ENCODE measurements around the gene CLPSL2.

Gene CLPSL2

GRCh38 chr6:35759426-35759825 lies 17.0 kb upstream of the CLPSL2 start:
- no peak overlapping the region for H3K27ac ChIP-seq
- TF ChIP-seq ZFX (IDR thresholded peaks at IDR 0.05; ENCODE audit: borderline replicate concordance) (no peak), CTCF (IDR thresholded peaks at IDR 0.05) (no peak)

- no peak overlapping the region for H3K27ac ChIP-seq
- TF ChIP-seq ZFX (IDR thresholded peaks at IDR 0.05; ENCODE audit: borderline replicate concordance) = no peak
- TF ChIP-seq CTCF (IDR thresholded peaks at IDR 0.05) = no peak
Measured at GRCh38 chr6:35765739-35766138, 10.7 kb upstream of the CLPSL2 start.

GRCh38 chr6:35769211-35769610 lies 7.2 kb upstream of the CLPSL2 start:
- no peak overlapping the region for H3K27ac ChIP-seq
- TF ChIP-seq CTCF (IDR thresholded peaks at IDR 0.05) (no peak), ZFX (IDR thresholded peaks at IDR 0.05; ENCODE audit: borderline replicate concordance) (no peak)

GRCh38 chr6:35771343-35771627 lies 5.1 kb upstream of the CLPSL2 start:
- no peak overlapping the region for H3K27ac ChIP-seq
- TF ChIP-seq ZFX (IDR thresholded peaks at IDR 0.05; ENCODE audit: borderline replicate concordance) = no peak
- no peak for TF ChIP-seq CTCF (IDR thresholded peaks at IDR 0.05)

- TF ChIP-seq CTCF (IDR thresholded peaks at IDR 0.05) (no peak), ZFX (IDR thresholded peaks at IDR 0.05; ENCODE audit: borderline replicate concordance) (no peak)
- H3K27ac ChIP-seq = no peak overlapping the region
Measured at GRCh38 chr6:35774116-35774794, 2.1 kb upstream of the CLPSL2 start.

GRCh38 chr6:35775031-35775430 lies 1.4 kb upstream of the CLPSL2 start:
- TF ChIP-seq CTCF (IDR thresholded peaks at IDR 0.05) (no peak), ZFX (IDR thresholded peaks at IDR 0.05; ENCODE audit: borderline replicate concordance) (no peak)

GRCh38 chr6:35777356-35778102 lies 1.1 kb downstream of the CLPSL2 start:
- TF ChIP-seq ZFX (IDR thresholded peaks at IDR 0.05; ENCODE audit: borderline replicate concordance) (no peak), CTCF (IDR thresholded peaks at IDR 0.05) (no peak)
- H3K27ac ChIP-seq = no peak overlapping the region

More at GRCh38 chr6:35775031-35775430, 1.4 kb upstream of the CLPSL2 start:
- no peak overlapping the region for H3K27ac ChIP-seq
